Brain microvascular endothelial cell (primary cell): ENCODE results near the gene PSMA3.
A peak's percentile ranks its signal among the peaks of the same experiment; 100 is the strongest.

Source experiments
- DNase-seq: peaks from one replicate; pipeline ENCODE4 v3.0.0-alpha.2; 2020
- H3K27ac ChIP-seq: fragments of 250-450 bp; sonication (Bioruptor Pico); 2 replicates; pipeline ENCODE4 v1.5.1; 2020; ENCODE audit warnings: mild to moderate bottlenecking, moderate library complexity
- H3K27me3 ChIP-seq: fragments of 250-450 bp; sonication (Bioruptor Pico); replicated peaks from 2 replicates; pipeline ENCODE4 v1.5.1; 2020; ENCODE audit warnings: mild to moderate bottlenecking
- H3K36me3 ChIP-seq: fragments of 250-450 bp; sonication (Bioruptor Pico); replicated peaks from 2 replicates; pipeline ENCODE4 v1.5.1; 2020; ENCODE audit warnings: mild to moderate bottlenecking
- H3K4me3 ChIP-seq: 2 replicates; pipeline ENCODE4 v1.5.1; 2011; ENCODE audit warnings: low read depth, mild to moderate bottlenecking, control low read depth, low read length, moderate library complexity
- in situ Hi-C: cut with HindIII; loops from 2 replicates; pipeline ENCODE4 v1.10.0; 2017; ENCODE audit warnings: low sequenced_read_pairs, low pct_ligation_motif_present
- TF ChIP-seq, protein P1 (sequence below): IDR thresholded peaks from 2 replicates; pipeline ENCODE4 v1.5.1; 2011; ENCODE audit warnings: low read depth, mild to moderate bottlenecking, moderate library complexity, low read length, control low read depth, inconsistent platforms; ENCODE audit errors: missing control alignments

PSMA3 gene

DNA sequence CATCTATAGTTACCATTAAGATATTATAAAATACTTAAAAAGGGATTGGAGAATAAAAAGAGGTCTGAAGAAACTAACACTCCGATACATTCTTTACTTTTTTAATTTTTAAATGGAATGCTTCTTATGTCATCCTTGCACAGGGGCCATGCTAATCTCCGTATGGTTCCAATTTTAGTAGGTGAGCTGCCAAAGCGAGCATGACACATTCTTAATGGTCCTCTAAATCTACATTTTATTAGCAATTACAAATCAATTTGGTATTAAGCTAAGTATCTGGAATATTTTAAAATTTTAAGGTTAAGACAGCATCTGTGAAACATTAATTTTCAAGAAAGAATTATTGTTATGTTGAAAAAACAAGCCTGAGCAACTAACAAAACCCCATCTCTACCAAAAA is 47.5 kb downstream of the PSMA3 start:
- DNase-seq: no peak
- Histone ChIP-seq H3K4me3 (no peak overlapping the region), H3K36me3 (peaks cover 46% of the 10 kb centered on the region), H3K27ac (no peak overlapping the region), H3K27me3 (no peaks in the 10 kb centered on the region)
- in situ Hi-C loops: no loop called here
- TF ChIP-seq, protein P1, sequence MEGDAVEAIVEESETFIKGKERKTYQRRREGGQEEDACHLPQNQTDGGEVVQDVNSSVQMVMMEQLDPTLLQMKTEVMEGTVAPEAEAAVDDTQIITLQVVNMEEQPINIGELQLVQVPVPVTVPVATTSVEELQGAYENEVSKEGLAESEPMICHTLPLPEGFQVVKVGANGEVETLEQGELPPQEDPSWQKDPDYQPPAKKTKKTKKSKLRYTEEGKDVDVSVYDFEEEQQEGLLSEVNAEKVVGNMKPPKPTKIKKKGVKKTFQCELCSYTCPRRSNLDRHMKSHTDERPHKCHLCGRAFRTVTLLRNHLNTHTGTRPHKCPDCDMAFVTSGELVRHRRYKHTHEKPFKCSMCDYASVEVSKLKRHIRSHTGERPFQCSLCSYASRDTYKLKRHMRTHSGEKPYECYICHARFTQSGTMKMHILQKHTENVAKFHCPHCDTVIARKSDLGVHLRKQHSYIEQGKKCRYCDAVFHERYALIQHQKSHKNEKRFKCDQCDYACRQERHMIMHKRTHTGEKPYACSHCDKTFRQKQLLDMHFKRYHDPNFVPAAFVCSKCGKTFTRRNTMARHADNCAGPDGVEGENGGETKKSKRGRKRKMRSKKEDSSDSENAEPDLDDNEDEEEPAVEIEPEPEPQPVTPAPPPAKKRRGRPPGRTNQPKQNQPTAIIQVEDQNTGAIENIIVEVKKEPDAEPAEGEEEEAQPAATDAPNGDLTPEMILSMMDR: no peak

DNA sequence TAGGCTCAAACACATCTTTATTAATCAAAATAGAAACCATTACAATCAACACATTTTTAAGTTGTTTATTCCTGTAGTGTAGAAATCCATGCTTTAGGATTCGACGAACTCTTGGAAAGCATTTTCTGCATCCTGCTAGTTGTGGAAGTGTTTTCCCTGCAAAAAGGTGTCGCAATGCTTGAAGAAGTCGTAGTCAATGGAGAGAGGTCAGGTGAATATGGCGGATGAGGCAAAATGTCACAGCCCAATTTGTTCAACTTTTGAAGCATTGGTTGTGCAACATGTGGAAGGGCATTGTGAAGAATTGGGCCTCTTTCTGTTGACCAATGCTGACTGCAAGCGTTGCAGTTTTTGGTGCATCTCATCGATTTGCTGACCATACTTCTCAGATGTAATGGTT is 49.6 kb downstream of the PSMA3 start:
- in situ Hi-C loops: no loop called here
- TF ChIP-seq, protein P1: no peak
- Histone ChIP-seq H3K4me3 (no peak overlapping the region), H3K27me3 (no peaks in the 10 kb centered on the region), H3K27ac (no peak overlapping the region), H3K36me3 (peaks cover 41% of the 10 kb centered on the region)
- DNase-seq: no peak

DNA sequence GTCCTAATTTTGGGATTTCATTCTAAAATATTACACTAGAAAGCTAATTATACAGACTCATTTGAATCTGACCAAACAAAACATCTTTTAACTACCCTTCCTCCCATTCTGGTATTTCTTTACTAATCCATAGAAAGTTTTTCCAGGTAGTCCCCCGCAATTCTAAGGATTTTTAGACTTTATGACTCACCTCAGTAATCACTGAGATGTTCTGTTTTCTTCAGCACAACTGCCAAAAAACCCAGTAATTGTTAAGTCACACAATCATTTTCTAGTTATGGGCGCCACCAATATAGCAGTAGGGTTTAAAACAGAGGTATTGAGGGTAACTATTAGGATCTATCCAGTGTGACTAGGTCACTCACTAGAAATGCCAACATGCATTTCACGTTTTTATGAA is 52.1 kb downstream of the PSMA3 start:
- in situ Hi-C loops: no loop called here
- H3K27ac ChIP-seq: no peak overlapping the region

DNA sequence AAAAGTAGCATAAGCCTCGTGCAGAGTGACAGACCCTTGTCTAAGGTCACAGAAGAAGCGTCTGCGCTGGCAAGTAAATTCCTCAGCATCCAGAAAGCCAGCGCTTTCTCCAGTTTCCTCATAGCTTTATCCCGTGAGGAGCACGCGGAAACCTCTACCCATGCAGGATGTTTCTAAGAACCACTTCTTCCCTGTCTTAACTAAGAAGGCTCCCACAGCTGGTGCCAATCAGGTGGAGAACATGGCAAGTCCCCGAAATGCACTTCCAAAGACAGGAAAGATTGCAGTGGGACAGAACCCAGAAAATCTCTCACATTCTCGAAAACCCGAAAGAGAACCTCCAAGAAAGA is 52.7 kb downstream of the PSMA3 start:
- peak overlapping the region; percentile 92 for H3K4me3 ChIP-seq
- H3K27ac ChIP-seq: peak overlapping the region; percentile 95
- TF ChIP-seq, protein P1: no peak
- in situ Hi-C loops: no loop called here
- peaks cover 23% of the 10 kb centered on the region for H3K36me3 ChIP-seq
- DNase-seq: peak; percentile 33
- H3K27me3 ChIP-seq: no peaks in the 10 kb centered on the region

More for the DNA sequence above, 52.1 kb downstream of the PSMA3 start:
- Histone ChIP-seq H3K4me3 (peak overlapping the region; percentile 92), H3K27me3 (no peaks in the 10 kb centered on the region), H3K36me3 (peaks cover 23% of the 10 kb centered on the region)
- no peak for DNase-seq
- TF ChIP-seq, protein P1: no peak

DNA sequence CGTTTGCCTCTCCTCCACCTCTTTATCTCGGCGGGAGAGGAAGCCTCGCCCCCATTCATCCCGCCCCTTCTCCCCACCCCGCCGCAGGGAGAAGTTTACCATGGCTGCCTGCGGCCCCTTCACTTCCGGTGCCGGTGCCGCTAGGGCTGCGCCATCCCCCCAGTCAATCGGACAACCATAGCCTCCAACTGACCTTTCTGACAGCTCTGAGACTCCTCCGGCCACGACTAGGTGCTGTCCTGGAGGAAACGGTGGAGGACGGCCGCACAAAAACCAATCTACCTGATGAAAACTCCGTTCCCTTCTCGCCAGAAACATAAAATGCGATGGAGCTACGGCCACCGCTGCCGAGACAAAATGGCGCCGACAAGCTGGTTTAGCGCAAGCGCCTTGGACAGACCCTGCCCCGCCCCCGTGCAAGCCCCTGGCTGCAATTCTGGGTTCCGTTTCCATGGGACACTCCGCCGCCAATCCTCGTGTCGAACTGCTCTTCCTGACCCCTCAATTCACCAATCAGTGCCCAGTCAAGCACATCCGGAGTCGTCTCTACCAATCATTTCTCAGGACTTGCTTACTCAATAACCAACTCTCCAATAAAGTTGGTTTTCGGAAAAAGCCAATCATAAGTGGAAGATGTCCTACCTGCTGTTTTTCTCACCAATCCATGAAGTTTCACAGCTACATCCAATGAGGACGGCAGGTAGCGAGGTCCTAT is 53.3 kb downstream of the PSMA3 start:
- peak; percentile 100 for DNase-seq
- Histone ChIP-seq H3K27ac (peak overlapping the region; percentile 95), H3K4me3 (peak overlapping the region; percentile 92), H3K36me3 (peaks cover 20% of the 10 kb centered on the region), H3K27me3 (no peaks in the 10 kb centered on the region)
- TF ChIP-seq, protein P1: no peak
- in situ Hi-C loops: no loop called here
